GM12875 (cell line): Measurements from ENCODE around the gene LHFPL6.
"Not testable (repeated sequence)": the region's sequence is repeated elsewhere in the genome, so short reads cannot be mapped to it uniquely, and the experiment has no call there.

Experiments
- H3K4me3 ChIP-seq: one replicate; pipeline ENCODE4 v1.5.1; 2011; ENCODE audit warnings: low read depth, low read length, control low read depth
- TF ChIP-seq, protein P1 (sequence below): IDR thresholded peaks from 2 replicates; pipeline ENCODE4 v1.5.1; 2011; ENCODE audit warnings: low read depth, mild to moderate bottlenecking, control low read depth, inconsistent platforms, low read length, moderate library complexity, borderline replicate concordance; ENCODE audit not compliant: insufficient read depth

Gene LHFPL6

DNA sequence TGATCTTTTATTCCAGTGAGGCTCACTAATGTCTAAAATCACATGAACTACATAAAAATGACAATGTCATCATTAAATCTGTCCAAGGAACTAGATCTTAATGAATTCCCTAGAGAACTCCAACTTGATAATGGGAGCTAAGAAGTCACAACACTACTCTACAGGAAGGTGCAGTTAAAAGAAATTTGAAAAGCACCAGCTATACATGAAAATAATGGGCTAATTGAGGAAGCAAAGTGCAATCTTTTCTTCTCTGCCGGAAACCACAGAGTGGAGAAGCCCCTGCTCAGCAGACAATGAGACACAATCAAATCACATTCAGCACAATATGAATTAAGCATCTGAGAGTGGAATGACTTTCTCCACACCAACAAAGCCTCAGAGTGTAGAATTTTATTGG, 261.7 kb downstream of the LHFPL6 start:
- H3K4me3 ChIP-seq = no peak overlapping the region
- TF ChIP-seq, protein P1, sequence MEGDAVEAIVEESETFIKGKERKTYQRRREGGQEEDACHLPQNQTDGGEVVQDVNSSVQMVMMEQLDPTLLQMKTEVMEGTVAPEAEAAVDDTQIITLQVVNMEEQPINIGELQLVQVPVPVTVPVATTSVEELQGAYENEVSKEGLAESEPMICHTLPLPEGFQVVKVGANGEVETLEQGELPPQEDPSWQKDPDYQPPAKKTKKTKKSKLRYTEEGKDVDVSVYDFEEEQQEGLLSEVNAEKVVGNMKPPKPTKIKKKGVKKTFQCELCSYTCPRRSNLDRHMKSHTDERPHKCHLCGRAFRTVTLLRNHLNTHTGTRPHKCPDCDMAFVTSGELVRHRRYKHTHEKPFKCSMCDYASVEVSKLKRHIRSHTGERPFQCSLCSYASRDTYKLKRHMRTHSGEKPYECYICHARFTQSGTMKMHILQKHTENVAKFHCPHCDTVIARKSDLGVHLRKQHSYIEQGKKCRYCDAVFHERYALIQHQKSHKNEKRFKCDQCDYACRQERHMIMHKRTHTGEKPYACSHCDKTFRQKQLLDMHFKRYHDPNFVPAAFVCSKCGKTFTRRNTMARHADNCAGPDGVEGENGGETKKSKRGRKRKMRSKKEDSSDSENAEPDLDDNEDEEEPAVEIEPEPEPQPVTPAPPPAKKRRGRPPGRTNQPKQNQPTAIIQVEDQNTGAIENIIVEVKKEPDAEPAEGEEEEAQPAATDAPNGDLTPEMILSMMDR = no peak

DNA sequence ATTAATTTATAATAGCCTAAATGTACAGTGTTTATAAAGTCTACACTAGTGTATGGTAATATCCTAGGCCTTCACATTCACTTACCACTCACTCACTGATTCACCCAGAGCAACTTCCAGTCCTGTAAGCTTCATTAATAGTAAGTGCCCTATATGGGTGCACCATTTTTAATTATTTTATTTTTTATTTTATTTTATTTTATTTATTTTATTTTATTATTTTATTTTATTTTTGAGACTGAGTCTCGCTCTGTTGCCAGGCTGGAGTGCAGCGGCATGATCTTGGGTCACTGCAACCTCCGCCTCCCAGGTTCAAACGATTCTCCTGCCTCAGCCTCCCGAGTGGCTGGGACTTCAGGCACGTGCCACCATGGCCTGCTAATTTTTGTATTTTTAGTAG, 264.9 kb downstream of the LHFPL6 start:
- H3K4me3 ChIP-seq = not testable (repeated sequence)

DNA sequence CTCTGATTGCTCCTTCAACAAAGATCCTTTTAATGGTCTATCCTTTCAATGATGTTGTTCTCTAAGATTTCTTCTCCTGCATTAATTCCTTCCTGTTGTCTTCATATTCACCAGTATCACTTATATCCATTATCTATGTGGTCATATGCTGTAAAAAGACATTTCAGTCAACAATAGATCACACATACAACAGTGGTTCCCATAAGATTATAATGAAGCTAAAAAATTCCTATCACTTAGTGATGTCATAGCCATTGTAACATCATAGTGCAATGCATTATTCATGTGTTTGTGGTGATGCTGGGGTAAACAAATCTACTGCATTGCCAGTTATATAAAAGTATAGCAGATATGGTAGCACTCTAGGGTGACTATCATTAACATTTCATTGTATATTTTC, 266.1 kb downstream of the LHFPL6 start:
- TF ChIP-seq, protein P1 = no peak
- no peak overlapping the region for H3K4me3 ChIP-seq

DNA sequence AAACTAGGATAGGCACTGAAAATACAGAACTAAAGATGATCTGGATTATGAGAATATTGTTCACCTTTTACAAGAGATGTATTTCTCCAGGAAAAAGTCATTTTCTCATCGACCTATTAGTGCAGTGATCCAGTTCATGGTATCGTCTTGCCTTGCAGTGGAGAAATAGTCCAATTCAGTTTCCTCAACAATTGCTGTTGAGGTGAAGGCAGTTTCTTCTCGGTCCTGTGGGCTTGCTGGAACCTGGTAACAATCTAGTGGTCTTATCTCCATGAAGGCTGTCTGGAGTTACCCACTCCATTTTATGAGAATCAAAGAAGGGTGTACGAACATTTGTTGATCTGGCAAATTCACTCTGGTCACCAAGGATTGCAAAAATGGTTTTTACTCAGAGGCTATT, 266.8 kb downstream of the LHFPL6 start:
- TF ChIP-seq, protein P1 = no peak
- H3K4me3 ChIP-seq = no peak overlapping the region

DNA sequence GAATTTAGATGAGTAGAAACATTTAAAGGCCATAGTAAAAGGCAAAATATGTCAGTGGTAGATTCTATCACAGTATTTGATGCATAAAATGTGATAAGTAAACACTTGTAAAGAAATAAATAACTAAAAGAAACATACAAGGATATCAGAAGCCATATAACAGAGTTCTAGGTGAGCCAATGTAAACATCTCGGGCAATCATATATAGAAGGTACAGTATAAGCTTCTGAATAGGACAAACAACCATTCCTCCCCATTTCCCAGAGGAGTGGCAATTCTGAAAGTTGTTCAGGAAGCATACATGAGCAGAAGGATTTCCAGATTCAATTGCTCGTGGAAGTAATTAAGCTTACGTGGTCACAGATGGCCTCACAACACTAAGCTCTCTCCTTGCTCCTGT, 267.3 kb downstream of the LHFPL6 start:
- TF ChIP-seq, protein P1 = no peak

DNA sequence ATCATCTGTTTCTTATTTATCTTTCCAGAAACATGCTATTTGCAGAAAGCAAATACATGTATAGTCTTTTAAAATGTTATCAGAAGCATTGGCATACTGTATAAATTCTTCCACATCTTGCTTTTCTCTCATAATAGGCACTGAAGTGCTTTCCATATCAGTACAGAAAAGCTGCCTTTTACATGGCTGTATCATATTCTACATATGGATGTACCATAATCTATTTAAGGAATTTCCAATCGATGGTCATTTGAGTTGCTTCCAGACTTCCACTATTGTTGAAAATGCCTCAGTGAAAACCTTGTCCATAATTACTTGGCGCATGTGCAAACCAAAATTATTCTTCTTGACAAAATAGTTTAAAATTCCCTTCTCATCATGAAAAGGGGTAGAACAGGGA, 272.5 kb downstream of the LHFPL6 start:
- TF ChIP-seq, protein P1 = no peak
- H3K4me3 ChIP-seq = no peak overlapping the region

More for the DNA sequence above, 267.3 kb downstream of the LHFPL6 start:
- no peak overlapping the region for H3K4me3 ChIP-seq

DNA sequence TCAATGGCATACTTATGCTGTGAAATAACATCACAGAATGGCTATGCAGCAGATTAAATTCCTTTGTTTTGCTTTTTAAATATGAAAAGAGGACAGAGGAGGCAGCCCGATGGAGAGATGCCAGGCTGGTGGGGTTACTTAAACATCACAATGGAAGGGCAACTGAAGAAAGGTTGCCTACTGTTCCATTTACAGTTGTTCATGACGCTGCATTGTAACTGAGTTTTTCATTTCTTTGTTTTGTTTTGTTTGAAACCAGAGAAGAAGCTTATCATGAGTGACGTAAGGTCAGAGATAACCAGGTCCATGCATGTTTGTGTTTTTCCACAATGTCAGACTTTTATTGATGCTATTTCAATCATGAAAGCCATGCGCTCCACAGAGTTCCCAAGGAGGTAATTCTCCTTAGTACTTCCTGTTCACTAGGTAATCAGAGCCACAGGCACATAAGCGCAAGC, 273.8 kb downstream of the LHFPL6 start:
- no peak overlapping the region for H3K4me3 ChIP-seq
- TF ChIP-seq, protein P1 = no peak

DNA sequence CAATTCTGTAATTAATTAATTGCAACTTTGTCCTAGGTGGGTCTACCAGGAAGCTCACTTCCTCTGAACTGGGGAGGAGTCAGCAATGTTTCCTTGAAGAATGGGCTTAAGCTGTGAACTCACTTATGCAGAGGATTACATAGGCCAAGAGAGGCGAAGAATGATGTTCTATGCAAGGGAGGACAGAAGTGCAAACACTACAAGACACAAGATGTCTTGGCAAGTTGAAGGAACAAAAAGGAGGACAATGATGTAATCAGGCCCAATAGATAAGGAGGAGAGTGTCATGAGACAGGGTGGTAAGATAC, 275.9 kb downstream of the LHFPL6 start:
- no peak overlapping the region for H3K4me3 ChIP-seq
- TF ChIP-seq, protein P1 = no peak
